ENCODE results near the gene MAP6D1.

Gene MAP6D1

DNA sequence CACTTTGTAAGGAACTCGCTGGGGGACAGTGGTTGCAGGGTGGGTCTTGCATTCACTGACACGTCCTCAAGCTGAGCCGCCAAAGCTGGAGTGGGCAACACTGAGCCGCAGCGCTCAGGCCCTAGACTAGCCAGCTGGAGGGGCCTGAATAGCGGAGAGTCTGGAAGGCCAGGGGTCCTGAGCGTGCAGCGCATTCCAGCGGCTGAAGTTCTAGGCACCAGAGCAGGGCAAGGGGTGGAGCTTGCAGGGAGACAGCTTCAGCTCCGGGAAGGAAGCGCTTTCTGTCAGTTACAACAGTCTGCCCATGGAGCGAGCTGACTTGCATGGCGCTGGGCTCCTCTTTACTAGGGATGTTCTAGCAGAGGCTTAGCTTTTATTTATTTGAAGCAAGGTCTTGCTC is 2.7 kb downstream of the MAP6D1 start:
- DNase-seq, result no peak

DNA sequence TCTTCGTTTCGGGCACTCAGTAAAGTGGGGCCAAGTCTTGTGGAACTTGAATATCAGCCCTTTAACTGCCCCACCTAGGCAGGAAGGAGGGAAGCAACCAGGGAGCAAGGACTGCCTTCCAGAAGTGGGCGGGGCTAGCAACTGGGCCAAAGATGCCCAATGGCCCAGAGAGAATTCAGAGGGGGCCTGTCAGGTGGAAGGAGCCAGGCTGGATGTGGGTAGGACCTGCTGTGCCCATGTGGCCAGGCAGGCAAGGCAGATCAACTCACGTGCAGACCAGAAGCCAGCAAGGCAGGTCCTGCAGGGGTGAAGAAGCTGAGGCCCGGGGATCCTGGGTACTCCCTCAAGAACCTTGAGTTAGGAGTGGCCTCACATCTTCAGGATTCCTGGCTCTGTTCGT is 5.5 kb downstream of the MAP6D1 start:
- DNase-seq, result no peak

DNA sequence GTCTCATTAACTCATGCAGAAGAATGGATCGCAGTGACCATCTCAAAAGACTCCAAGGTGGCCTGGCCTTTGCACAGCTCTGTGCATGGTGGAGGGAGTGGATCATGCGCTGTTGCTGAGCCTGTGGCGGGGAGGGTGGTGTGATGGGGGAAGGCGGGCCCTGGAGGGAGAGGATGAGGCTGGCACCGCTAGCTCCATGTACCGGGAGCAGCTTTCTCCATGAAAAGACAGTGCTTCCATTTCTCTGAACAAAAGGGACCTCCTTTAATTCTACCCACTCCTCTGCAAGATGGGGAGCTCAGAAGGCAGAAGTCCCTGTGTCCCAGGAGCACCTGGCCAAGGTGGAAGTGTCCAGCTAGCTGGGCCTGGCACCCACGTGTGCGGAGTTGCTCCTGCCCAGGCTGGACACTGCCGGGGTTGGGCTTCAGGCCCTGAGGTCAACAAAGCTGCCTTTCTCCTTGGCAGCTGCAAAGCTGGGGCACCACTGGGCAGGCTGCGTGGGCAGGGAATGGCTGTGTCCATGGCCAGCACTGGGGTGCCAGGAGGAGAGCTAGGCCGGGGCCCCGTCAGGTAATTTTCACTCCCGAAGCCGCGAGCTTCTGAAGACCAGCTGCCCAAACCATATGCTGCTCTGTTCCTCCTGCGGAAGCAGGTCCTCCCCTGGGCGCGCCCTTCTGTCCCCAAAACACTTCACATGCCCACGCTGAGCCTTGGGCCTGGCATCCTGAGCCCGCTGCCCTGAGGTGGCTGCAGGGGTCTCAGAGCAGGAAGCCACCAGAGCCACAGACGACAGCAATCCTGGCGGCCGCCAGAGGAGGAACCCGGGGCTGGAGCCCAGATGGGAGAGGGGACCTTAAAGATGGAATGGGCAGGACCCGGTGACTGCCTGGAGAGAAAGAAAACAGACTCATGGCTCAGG is 6.4 kb downstream of the MAP6D1 start:
- DNase-seq, result no peak

DNA sequence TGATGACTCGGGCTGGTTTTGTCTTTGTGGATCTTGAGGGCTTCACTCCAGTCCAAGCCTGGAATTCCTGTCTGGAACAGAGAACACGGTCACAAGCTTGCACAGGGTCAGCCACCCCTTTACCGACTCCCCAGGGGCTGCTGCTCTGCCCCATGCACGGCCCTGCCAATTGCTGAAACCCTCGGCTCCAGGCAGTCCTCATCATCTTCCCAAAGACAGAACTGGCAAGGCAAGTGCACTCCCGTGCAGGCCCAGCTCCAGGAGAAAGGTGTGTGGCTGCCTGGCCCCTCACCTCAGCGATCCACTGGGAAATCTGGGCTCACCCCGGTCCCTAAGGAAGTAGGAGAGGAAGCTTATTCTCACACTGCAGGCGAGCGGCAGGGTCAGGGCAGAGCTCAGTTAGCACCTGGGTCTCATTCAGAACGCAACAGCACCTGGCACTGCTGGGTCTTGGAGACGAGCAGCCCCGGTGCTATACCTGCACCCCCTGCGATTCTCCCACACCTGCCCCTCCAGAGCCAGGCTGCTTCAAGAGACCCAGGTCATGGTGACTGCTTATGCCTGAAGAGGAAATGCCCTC is 7.2 kb downstream of the MAP6D1 start:
- no peak for DNase-seq

GRCh38 chr3:183817639-183818038 is 7.7 kb downstream of the MAP6D1 start:
- no peak for DNase-seq

DNA sequence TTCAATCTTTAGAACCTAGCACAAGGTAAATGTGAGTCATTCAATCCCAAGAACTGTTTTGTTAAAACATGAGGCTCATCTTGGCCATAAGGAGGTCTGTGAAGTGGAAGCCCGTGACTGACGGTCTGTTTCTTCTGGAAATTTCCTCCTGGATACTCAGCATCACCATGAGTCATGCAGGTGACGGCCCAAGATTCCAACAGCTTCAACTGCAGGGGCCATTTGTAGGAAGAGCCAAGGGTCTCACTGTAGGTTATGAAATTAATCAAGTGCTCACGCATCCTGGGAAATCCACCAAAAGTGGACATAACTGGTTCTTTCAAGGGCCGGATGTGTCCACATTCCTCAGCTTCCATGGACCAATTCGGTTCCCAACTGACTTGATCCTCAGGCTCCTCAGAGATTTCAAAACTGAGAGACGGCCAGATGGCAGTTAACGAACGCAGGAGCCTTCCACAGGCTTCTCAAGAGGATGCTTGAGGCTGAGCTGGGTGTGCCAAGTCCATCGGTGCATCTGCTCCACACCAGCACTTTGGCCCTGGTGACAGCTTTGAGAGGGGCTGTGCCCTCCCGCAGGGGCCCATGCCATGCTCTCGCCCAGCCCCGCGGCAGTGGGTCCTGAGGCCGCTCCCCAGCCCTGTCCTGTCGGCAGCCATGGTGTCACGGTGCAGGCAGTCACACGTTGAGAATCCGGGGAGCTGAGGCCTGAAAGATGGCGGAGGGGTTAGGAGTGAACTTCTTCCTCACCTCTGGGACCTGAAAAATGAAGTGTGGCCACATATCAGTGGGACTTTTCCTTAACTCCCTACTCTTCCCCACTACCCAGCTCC is 8.5 kb downstream of the MAP6D1 start:
- no peak for DNase-seq

GRCh38 chr3:183815951-183816475 is 9.4 kb downstream of the MAP6D1 start:
- peak in 1 of 2 experiments; percentile 52 for DNase-seq

DNA sequence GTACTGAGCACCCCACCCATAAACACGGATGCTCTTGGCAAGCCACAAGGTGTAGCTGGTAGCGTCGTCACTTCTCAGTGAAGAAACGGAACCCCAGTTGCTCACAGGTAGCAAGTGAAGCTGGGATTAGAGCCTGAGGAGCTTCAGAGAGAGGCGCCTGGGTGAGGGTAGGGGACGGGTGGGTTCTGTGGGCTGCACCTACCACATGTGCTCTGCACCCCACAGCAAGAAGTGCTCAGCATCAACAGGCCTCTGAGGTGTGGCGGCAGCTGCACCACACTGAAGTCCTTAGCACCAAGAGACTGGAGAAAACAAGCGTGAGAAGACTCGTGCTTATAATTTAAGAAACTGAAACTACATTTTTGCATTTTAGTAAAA is 9.8 kb downstream of the MAP6D1 start:
- DNase-seq, result no peak

- DNase-seq, result no peak
Observed at GRCh38 chr3:183814240-183814639, 11.1 kb downstream of the MAP6D1 start.

- no peak for DNase-seq
Observed at GRCh38 chr3:183812761-183813445, 12.5 kb downstream of the MAP6D1 start.

- DNase-seq, result no peak
Observed at GRCh38 chr3:183811638-183812037, 13.7 kb downstream of the MAP6D1 start.

GRCh38 chr3:183810643-183811594 is 14.5 kb downstream of the MAP6D1 start:
- no peak for DNase-seq

DNA sequence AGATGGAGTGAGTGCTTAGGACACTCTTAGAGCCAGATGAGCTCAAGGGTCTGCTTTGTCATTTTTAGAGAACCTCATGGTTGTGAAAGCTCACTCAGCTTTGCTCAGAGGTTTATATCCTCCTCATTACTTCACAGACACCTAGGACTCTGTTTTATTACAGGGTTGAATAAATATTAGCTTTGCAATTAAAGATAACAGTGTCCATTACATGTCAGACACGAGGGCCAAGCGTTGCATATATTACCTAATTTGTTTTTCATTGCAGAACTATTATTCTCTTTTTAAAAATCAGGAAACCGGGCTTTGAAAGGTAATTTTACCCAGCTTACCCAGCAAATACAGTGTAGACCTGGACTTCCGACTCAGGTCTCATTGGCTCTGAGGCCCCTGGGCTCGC is 16.1 kb downstream of the MAP6D1 start:
- DNase-seq, result no peak

- no peak for DNase-seq
Observed at GRCh38 chr3:183808355-183808754, 17.0 kb downstream of the MAP6D1 start.

DNA sequence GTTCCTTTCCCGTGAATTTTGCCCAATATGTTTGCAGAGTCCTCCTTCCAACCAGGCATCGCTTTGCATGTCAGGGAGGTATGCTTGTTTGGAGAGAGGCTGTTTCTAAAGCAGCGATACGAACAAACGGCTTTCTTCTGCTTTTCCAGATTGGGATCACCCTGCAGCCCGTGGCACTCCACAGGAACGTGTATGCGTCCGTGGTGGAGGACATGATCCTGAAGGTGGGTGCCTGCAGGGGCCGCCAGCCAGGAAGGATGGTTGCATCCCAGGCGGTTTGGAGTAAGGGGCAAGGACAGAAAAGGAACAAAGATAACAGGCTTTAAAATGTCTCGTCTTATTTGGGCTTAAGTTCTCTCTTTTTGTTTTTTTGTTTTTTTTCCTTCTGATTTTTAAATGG is 17.5 kb downstream of the MAP6D1 start:
- no peak for DNase-seq

GRCh38 chr3:183807209-183807728 is 18.1 kb downstream of the MAP6D1 start:
- peak; percentile 62 to 86 for DNase-seq

DNA sequence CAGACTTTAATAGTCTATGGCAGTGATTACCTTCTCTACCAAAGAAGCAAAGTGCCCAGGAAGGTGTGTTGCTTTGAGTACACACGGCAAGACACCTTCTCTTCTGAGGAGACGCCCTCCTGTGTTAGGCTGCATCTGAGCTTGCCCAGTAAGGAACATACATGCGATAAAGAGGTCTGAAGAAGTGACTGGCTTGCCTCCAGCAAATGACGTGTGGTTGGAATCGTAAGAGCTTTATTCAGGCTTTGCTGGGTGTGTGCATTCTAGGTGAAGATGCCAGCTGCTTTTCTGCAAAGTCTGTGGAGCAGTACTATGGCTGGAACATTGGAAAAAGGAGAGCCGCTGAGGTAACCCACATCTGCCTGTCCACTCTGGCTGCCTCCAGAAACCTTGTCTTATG is 22.4 kb downstream of the MAP6D1 start:
- DNase-seq, result no peak

DNA sequence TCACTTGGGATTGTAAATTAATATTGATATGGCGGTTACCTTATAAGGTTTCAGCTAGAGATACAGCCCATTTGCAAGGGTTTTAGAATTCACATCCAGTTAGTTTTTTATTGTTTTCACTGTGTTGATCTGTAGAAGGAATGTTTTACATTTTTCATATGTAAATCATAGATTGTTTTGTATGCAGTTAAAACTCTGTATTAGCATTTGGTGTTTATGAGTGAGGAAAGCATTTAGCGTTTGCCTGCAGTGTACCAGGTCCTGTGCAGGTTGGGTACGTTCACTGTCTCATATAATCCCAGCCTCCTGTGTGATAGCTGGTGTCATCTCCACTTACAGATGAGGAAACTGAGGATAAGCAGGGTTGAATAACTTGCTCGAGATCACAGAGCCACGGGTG is 23.8 kb downstream of the MAP6D1 start:
- DNase-seq, result no peak

DNA sequence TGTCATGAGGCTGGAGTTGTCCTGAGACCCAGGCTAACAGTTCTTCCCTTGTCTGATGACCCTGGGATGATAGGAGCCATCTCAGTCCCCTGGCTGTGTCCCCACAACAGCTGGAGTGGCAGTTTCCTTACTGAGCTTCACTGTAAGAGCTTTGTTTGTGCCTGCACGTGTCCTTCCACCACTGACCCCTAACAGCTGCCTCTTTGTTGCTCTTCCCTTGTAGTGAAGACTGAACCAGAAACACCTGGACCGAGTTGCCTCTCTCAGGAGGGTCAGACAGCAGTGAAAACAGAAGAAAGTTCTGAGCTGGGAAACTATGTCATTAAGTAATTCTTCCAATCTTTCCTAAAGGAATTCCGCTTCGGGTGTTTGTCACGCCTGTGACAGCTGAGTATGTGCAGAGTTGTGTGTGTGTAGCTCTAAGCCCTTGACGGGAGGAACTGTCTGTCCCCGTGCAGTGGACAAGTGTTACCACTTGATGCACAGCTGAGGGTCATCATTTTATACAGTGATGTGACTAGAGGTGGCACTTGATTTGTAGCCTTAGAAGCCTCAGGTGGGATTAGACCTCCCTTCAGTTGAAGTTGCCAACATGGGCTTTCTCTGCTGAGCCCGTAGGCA is 25.0 kb downstream of the MAP6D1 start:
- no peak for DNase-seq

DNA sequence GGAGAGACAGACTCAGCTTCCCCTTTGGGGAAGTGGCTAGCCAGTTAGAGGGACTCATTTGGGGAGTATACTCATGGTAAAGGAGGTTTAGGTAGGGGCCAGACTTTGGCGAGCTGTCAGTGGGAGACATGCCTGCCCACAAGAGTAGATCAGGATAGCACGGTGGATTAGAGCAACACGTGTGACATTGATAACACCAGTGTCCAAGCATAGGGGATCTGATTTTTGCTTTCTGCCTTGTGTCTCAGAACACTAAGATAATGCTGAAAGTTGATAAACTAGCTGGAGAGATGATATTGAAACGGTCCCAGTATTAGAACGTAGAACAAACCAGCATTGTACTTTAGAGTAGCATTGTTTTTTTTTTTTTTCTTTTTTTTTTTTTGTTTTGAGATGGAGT is 25.9 kb downstream of the MAP6D1 start:
- DNase-seq, result no peak

DNA sequence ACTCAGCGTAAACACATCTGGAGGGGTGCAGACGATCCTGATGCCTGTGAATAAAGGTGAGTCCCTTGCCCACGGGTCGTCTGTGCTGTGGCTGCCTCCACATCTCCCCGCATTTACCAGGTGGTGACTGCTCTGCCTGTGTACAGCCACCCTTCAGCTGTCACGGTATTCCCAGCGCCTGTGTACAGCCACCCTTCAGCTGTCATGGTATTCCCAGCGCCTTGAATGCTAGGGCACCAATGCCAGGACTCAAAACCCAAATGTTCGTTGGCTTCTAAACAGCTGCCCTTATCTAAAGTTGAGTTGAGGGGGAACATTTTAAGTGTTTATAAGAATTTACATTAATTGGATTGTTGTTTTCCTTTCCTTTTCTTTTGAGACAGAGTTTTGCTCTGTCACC is 27.4 kb downstream of the MAP6D1 start:
- DNase-seq, result no peak

All from SHP77 (cell line).